Femur (tissue), 1 donor: Measurements from ENCODE around the gene SDK2.
A peak's percentile ranks its signal among the peaks of the same experiment; 100 is the strongest.

ENCODE experiments used
- DNase-seq: peaks from one replicate; pipeline ENCODE4 v3.0.0-alpha.2; 2017

Gene SDK2

GRCh38 chr17:73410586-73411312 lies 233.5 kb downstream of the SDK2 start:
- no peak for DNase-seq

- no peak for DNase-seq
These were observed 240.0 kb downstream of the SDK2 start for GRCh38 chr17:73404246-73404645.

- no peak for DNase-seq
These were observed 241.8 kb downstream of the SDK2 start for GRCh38 chr17:73402466-73402865.

- peak; percentile 76 for DNase-seq
These were observed 242.3 kb downstream of the SDK2 start for GRCh38 chr17:73401911-73402310.

- peak; percentile 15 for DNase-seq
These were observed 243.2 kb downstream of the SDK2 start for GRCh38 chr17:73400915-73401545.

GRCh38 chr17:73399056-73399455 lies 245.2 kb downstream of the SDK2 start:
- DNase-seq = peak; percentile 12

GRCh38 chr17:73397856-73398540 lies 246.2 kb downstream of the SDK2 start:
- DNase-seq = peak; percentile 13

- DNase-seq = no peak
These were observed 246.9 kb downstream of the SDK2 start for GRCh38 chr17:73397278-73397826.

- DNase-seq = peak; percentile 46
These were observed 247.6 kb downstream of the SDK2 start for GRCh38 chr17:73396431-73397277.

- peak; percentile 22 for DNase-seq
These were observed 249.5 kb downstream of the SDK2 start for GRCh38 chr17:73394512-73395450.

GRCh38 chr17:73393962-73394361 lies 250.3 kb downstream of the SDK2 start:
- DNase-seq = peak; percentile 10

GRCh38 chr17:73393381-73393780 lies 250.9 kb downstream of the SDK2 start:
- DNase-seq = peak; percentile 16

GRCh38 chr17:73391331-73392265 lies 252.6 kb downstream of the SDK2 start:
- peak; percentile 12 for DNase-seq

- DNase-seq = peak; percentile 12
These were observed 253.4 kb downstream of the SDK2 start for GRCh38 chr17:73390851-73391250.

GRCh38 chr17:73390221-73390620 lies 254.0 kb downstream of the SDK2 start:
- DNase-seq = peak; percentile 17

GRCh38 chr17:73389411-73389810 lies 254.8 kb downstream of the SDK2 start:
- DNase-seq = peak; percentile 15

GRCh38 chr17:73388578-73388905 lies 255.7 kb downstream of the SDK2 start:
- no peak for DNase-seq

GRCh38 chr17:73387746-73388577 lies 256.3 kb downstream of the SDK2 start:
- DNase-seq = peak; percentile 39

- peak; percentile 8 for DNase-seq
These were observed 257.7 kb downstream of the SDK2 start for GRCh38 chr17:73386561-73386960.
